Epithelial cell of prostate (primary cell): ENCODE measurements around the gene SCFD2.

Experiments
- DNase-seq: peaks from one replicate; pipeline ENCODE4 v3.0.0-alpha.2; 2011; ENCODE audit warnings: low read depth, low spot score
- H3K27ac ChIP-seq: fragments of 450-650 bp; 2 replicates; pipeline ENCODE4 v1.5.1; 2017; ENCODE audit warnings: mild to moderate bottlenecking

Gene SCFD2

DNA sequence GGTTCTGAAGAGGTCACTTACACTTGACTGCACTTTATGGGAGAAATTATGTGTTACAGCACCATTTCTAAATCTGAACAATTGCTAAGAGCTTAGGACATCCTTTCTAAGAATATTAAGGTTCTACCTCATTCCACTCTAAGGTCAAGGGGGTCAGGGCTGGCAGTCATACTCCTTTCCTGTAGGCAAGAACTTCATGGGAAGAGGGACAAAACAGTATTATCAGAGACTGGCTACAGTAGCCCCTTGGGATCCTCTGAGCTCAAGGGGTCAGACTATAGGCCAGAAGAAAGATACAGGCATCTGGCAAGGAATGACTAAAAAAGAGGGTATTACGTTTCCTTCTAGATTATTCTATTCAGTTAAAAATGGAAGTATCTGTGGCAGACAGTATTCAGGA lies 388.6 kb downstream of the SCFD2 start:
- DNase-seq = no peak
- H3K27ac ChIP-seq = no peak overlapping the region

GRCh38 chr4:52976523-52977230 lies 389.2 kb downstream of the SCFD2 start:
- no peak overlapping the region for H3K27ac ChIP-seq
- DNase-seq = no peak

DNA sequence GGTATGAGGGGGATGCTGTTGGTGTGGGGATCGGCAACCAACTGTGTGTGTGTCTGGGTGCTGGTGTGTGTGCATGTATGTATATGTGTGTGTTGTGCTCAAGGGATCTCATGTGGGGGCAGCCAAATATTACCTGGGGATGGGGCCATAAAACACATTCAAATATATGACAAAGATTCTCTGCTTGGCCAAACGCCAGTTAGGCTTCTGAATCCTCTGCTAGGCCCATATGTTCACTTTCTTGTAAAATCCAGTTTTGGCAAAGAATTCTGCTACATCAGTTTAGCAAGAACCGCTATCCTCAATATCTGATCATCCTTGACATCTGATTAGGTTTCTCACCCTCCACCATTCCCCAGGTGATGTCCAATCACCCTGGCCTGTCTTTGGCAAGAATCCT lies 397.2 kb downstream of the SCFD2 start:
- DNase-seq = no peak
- no peak overlapping the region for H3K27ac ChIP-seq

DNA sequence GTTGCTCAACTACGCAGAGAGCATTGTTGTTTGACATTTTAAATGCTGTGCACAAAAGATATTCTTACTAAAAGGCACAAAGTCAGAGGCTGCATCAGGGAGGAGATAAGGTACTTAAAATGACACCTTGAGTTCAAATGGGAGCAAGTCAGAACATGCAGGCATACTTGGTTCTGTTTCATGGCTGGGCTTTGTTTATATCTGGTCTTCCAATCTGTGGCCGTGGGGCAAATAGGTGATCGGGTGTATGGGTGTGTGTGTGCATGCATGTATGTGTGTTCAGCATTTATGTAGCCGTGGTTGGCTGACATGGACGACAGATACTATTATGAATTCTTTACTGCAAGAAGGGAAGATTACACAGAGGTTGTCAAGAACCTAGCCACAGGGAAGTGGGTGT lies 397.6 kb downstream of the SCFD2 start:
- no peak overlapping the region for H3K27ac ChIP-seq
- peak; percentile 54 for DNase-seq

- no peak overlapping the region for H3K27ac ChIP-seq
- no peak for DNase-seq
Measured at GRCh38 chr4:52966781-52967180, 399.1 kb downstream of the SCFD2 start.

DNA sequence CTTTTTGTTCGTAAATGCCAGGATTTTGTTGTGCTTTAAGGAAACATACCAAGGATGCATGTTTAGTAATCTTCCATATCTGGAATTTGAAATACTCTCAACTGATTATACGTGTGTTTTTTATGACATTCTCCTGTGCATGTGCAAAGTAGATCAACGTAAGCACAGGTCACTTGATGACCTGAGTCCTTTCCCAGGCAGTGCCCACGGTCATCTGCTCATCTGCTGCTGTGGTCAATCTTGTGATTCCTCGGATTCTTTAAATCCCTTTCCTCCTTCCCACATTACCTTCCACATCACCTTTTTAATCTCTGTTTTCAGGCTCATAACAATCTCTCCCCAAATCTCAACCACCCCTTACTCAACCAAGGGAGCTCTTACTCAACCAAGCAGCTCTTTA lies 399.7 kb downstream of the SCFD2 start:
- H3K27ac ChIP-seq = no peak overlapping the region

DNA sequence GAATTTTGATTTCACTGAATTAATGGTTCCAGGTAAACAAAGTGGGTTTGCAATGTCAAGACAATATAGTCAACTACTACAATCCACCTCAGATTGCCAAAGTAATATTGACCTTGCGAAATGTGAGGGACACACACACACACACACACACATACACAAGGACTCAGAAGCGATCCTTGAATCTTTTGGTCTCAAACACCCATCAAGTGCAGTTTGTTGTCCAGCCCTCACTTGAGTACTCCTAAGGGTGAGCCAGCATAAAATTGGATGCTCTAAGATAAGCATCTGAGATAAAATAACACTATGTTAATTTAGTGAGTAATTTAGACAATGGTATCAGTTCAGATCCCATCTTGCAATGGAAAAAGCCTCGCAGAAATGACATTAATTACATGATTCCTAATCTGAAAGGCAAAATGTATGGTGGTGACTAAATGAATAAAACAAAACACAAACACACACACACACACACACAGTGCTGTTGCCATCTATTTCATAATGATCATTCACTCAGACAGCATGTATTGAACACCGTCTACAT lies 401.2 kb downstream of the SCFD2 start:
- no peak overlapping the region for H3K27ac ChIP-seq
- no peak for DNase-seq

More for the DNA sequence above, 399.7 kb downstream of the SCFD2 start:
- no peak for DNase-seq

- DNase-seq = no peak
- H3K27ac ChIP-seq = no peak overlapping the region
Measured at GRCh38 chr4:52964011-52964410, 401.9 kb downstream of the SCFD2 start.

- no peak for DNase-seq
- no peak overlapping the region for H3K27ac ChIP-seq
Measured at GRCh38 chr4:52962721-52963120, 403.1 kb downstream of the SCFD2 start.

DNA sequence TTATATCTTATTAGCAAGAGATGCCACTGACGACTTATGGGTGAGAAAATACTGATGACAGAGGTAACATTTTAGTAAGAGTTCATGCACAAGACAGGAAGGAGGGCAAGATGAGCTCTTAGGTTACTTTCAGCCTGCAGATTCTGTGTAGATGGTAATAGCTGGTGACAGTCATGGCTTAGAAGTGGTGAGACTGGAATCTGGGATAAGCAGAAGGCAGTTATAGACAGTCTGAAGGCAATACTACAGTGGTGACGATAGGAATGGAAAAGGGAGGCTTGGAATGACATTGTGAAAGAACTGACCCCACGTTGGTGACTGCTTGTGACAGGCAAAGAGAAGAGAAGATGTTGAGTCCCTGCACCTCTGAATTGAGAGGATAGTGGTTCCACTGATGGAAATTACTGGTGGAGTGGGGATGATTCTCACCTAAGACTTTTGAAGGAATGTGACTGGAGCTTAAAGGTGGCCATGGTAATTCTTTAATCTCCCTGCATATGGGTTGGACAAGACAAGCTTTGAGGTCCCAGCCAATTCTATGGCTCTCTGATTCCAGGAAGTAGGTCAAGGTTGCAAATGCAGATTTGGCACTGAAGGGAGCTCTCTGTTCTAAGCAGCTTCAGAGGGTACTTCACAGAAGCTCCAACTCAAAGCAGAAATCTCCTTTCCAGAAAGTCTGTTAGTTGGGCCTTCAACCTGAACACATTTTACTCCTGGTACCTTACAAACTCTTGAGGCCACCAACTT lies 404.0 kb downstream of the SCFD2 start:
- DNase-seq = no peak
- no peak overlapping the region for H3K27ac ChIP-seq

DNA sequence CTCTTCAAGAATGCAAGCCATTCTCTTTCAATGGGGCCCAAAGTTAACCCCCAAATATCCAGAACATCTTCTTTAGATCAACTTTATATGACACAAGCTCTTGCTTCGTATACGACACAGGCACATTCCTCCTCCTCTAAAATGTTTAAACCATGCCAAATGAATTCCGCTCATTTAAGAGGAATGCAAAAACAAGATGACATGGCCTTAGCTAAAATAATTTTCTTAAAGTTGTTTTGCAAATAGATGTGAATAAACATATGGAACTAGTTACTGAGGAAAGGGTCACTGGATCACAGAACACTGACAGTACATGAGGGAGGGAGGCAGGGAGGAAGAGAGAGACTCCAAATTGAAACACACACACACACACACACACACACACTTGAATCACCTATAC lies 406.3 kb downstream of the SCFD2 start:
- H3K27ac ChIP-seq = no peak overlapping the region
- DNase-seq = no peak

- DNase-seq = no peak
- no peak overlapping the region for H3K27ac ChIP-seq
Measured at GRCh38 chr4:52957835-52958631, 407.8 kb downstream of the SCFD2 start.

GRCh38 chr4:52957220-52957686 lies 408.6 kb downstream of the SCFD2 start:
- DNase-seq = no peak
- no peak overlapping the region for H3K27ac ChIP-seq

DNA sequence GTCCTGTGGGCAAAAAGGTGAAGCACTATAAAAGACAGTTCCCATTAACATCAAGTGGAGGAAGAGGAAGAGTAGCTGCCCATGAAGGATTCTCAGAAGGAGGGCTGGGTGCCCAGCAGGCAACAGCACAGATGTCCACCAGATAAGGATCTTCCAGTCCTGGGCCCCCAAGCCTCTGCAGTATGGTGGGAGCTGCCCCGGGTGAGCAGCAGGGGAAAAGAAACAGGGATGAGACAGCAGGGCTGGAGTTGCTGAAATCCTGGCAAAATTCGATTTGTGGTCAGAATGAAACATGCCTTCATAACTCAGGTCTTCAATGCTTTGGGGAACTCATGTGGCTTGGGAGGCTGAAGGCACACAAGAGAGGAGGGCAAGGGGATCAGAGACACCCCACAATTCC lies 409.2 kb downstream of the SCFD2 start:
- no peak for DNase-seq
- H3K27ac ChIP-seq = no peak overlapping the region

GRCh38 chr4:52954560-52955170 lies 411.2 kb downstream of the SCFD2 start:
- DNase-seq = no peak
- no peak overlapping the region for H3K27ac ChIP-seq

DNA sequence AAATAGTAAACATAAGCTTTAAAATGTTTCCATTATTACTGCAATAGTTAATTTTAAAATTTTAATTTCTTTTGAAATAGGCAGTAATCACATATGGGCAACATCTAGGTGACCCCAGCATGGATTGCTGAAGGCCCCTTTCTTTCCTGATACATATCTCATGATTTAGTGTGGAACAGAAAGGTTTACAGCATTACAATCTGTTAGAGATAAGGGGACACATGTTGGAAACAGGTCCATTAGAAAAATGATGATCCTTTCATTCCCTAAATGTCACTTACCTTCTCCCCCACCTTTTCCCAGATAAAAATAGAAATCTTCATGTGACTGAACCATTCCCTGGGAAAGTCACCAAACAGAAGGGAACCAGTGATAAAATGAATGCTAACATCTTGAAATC lies 413.3 kb downstream of the SCFD2 start:
- no peak for DNase-seq
- H3K27ac ChIP-seq = no peak overlapping the region

GRCh38 chr4:52951016-52951415 lies 414.8 kb downstream of the SCFD2 start:
- no peak for DNase-seq
- H3K27ac ChIP-seq = no peak overlapping the region

DNA sequence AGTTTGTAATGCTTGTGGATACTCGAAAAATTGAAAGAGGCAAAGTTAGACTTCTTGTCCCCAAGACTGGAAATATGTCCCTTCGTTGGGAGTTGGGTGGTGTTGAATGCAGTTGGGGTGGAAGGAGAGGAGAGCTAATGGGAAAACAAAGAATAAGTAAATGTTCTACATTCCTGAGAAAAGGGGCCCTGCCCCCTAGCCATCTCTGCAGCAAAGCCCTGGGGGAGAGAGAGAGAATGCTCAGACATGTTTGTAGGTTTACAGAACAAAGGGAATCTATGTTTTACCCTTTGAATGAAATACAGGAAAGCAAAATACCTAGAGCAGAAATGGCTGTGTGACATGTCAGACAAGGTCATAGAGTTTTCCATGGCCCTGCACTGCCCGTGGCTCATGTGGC lies 415.6 kb downstream of the SCFD2 start:
- DNase-seq = no peak
- no peak overlapping the region for H3K27ac ChIP-seq

DNA sequence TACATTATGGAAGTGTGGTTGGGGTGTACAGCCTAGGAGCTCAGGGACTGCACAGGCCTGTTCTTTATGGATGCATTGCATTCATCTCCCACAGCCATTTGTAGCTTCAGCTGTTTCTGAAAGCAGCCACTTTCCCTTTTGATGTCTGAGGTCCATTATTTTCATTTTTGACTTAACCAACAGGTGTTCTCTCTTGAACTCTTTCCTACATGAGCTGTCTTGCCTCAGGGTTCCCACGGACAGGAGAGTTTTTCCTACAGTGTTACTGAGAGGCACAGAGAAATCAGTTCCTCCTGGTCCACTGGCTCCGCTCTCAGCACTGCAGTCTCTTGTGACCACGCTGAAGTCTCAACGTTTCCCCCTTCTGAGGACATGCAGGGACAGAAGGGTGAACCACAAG lies 416.5 kb downstream of the SCFD2 start:
- DNase-seq = no peak
- no peak overlapping the region for H3K27ac ChIP-seq

- DNase-seq = no peak
- no peak overlapping the region for H3K27ac ChIP-seq
Measured at GRCh38 chr4:52948057-52948423, 417.8 kb downstream of the SCFD2 start.
